ENCODE data around the gene MAPKAPK3. TPM values are rescaled to one million over a fixed set of nuclear protein-coding genes. Genes with fewer than 3 reads are reported as not detected.

MAPKAPK3 gene
- total and polyA plus RNA-seq, 2 of the 8 experiments (the other 6 are each of a cell fraction or from before 2014, with no cell fraction given): 65.4 to 99.8 TPM

- Histone ChIP-seq H3K36me3 (ENCODE audit: control insufficient read depth in 2 of 4, insufficient read depth in 4 of 4, low read length in 3 of 4) (no peaks in the 10 kb centered on the region), H3K27me3 (replicated peaks in 1 of 4; ENCODE audit: control insufficient read depth in 3 of 4, extremely low read depth in 1 of 4, insufficient read depth in 3 of 4, low read length in 3 of 4) (no peaks in the 10 kb centered on the region), H3K9ac (replicated peaks in 1 of 4; ENCODE audit: extremely low read depth in 1 of 4, low read depth in 3 of 4, low read length in 3 of 4) (no peak overlapping the region), H3K4me3 (ENCODE audit: extremely low read depth in 1 of 4, insufficient read depth in 2 of 4, low read depth in 3 of 4, low read length in 4 of 4) (no peak overlapping the region), H2BK12ac (ENCODE audit: low read depth, low read length) (no peak overlapping the region), H3K14ac (ENCODE audit: insufficient read length) (no peak overlapping the region), H2BK120ac (replicated peaks; ENCODE audit: low read depth, low read length) (no peak overlapping the region), H3K23ac (ENCODE audit: insufficient read length) (no peak overlapping the region), H2BK15ac (ENCODE audit: low read length) (no peak overlapping the region), H3K79me1 (ENCODE audit: low read depth, low read length) (peaks cover 9% of the 10 kb centered on the region), H3K27ac (ENCODE audit: low read depth, low read length) (no peak overlapping the region), H2BK5ac (ENCODE audit: low read depth, low read length) (no peak overlapping the region), H3K23me2 (ENCODE audit: low read depth, low read length) (no peaks in the 10 kb centered on the region), H4K91ac (replicated peaks; ENCODE audit: insufficient read length, low read length) (no peak overlapping the region), H3K4ac (replicated peaks; ENCODE audit: insufficient read length, low read depth, low read length) (no peak overlapping the region), H4K5ac (ENCODE audit: insufficient read length, low read depth, low read length) (no peak overlapping the region), H3K18ac (ENCODE audit: extremely low read depth, low read length) (no peak overlapping the region), H2AK5ac (ENCODE audit: low read depth, low read length) (0 out of 2 replicates have a peak overlapping the region, but pooled peaks have one; percentile 2), H3K79me2 (ENCODE audit: control insufficient read depth in 1 of 2, insufficient read depth in 2 of 2, low read length in 2 of 2) (peaks cover 2 to 57% of the 10 kb centered on the region in 2 experiments; a peak in 2 of 4 replicates), H2BK20ac (ENCODE audit: low read length) (no peak overlapping the region), H3K4me1 (replicated peaks in 1 of 4; ENCODE audit: control insufficient read depth in 3 of 4, insufficient read depth in 4 of 4, low read length in 3 of 4) (peaks cover 2 to 11% (median 7%) of the 10 kb centered on the region in 4 experiments; a peak in 4 of 7 replicates), H3K4me2 (ENCODE audit: insufficient read depth in 1 of 2, low read depth in 2 of 2, low read length in 2 of 2) (no peak overlapping the region; a peak in 1 of 4 replicates), H2AFZ (ENCODE audit: low read length) (no peak overlapping the region), H4K20me1 (replicated peaks in 1 of 2; ENCODE audit: control insufficient read depth in 1 of 2, insufficient read depth in 2 of 2, low read length in 2 of 2) (peaks cover 0 to 3% of the 10 kb centered on the region in 2 experiments), H3K56ac (replicated peaks; ENCODE audit: insufficient read length, low read depth, low read length) (no peak overlapping the region), H4K8ac (ENCODE audit: extremely low read depth, insufficient read depth, low read length) (no peak overlapping the region), H3K9me3 (ENCODE audit: insufficient read depth in 2 of 2, low read depth in 1 of 2, low read length in 1 of 2) (no peaks in the 10 kb centered on the region)
- FAIRE-seq (no peak), DNase-seq (ENCODE audit: low read depth in 1 of 2, low spot score in 2 of 2) (no peak)
- WGBS, 2 experiments (ENCODE audit: extremely low coverage in 1 of 2, insufficient coverage in 1 of 2, insufficient read length in 1 of 2, insufficient replicate concordance in 2 of 2, low coverage in 1 of 2, low lambda C conversion rate in 2 of 2, missing lambda C conversion rate in 1 of 2): 89% methylated on average over 2 of the region's 2 CpGs; no CpG with 5 or more reads in 1 of the 2 experiments
- ChIA-PET POLR2A (ENCODE audit: partially characterized antibody) (no interaction called here), CTCF (ENCODE audit: partially characterized antibody) (no interaction called here)
- TF ChIP-seq NRF1 (IDR thresholded peaks at IDR 0.05; ENCODE audit: low read depth, low read length): no peak
- TF ChIP-seq TEAD4 (IDR thresholded peaks at IDR 0.05; ENCODE audit: low read depth, low read length): no peak
- TF ChIP-seq EZH2 (IDR thresholded peaks at IDR 0.05; ENCODE audit: low read depth, low read length, severe bottlenecking): no peak
- TF ChIP-seq SP1 (IDR thresholded peaks at IDR 0.05; ENCODE audit: low read depth, low read length): no peak
- TF ChIP-seq CREB1 (IDR thresholded peaks at IDR 0.05): no peak
- TF ChIP-seq TCF12 (IDR thresholded peaks at IDR 0.05; ENCODE audit: low read depth, low read length): no peak
These were observed 71.0 kb downstream of the MAPKAPK3 start for GRCh38 chr3:50687916-50688315.
